Left lung (tissue), 10 donors: ENCODE results near the gene CNDP2. TPM values are rescaled to one million over a fixed set of nuclear protein-coding genes. Genes with fewer than 3 reads are reported as not detected.

Experiments used
- ATAC-seq: fragments of 200-7000 bp; cut with Tn5 transposase; one replicate; pipeline ENCODE4 v1.9.1; 2020; ENCODE audit warnings: moderate library complexity
- DNase-seq, 4 donors: peaks; one replicate each; pipeline ENCODE4 v3.0.0-alpha.2; 2013 to 2020
- H3K27ac ChIP-seq, 2 donors: fragments of 200-600 bp; sonication (generic) in 1 of 2; one replicate each; pipeline versions ENCODE4 v1.5.0 to v1.8.0; 2020 to 2021
- H3K27me3 ChIP-seq, 2 donors: fragments of 200-600 bp; sonication (generic) in 1 of 2; one replicate each; pipeline versions ENCODE4 v1.5.0 to v1.8.0; 2020 to 2021
- H3K36me3 ChIP-seq, 2 donors: fragments of 200-600 bp; sonication (generic) in 1 of 2; one replicate each; pipeline versions ENCODE4 v1.5.0 to v1.8.0; 2020 to 2021
- H3K4me1 ChIP-seq, 2 donors: fragments of 200-600 bp; one replicate each; pipeline ENCODE4 v1.8.0; 2021
- H3K4me3 ChIP-seq, 2 donors: fragments of 200-600 bp; sonication (generic) in 1 of 2; one replicate each; pipeline versions ENCODE4 v1.5.0 to v1.8.0; 2020 to 2021; ENCODE audit warnings: mild to moderate bottlenecking in 1 of 2
- H3K9me3 ChIP-seq, 2 donors: fragments of 200-600 bp; sonication (generic) in 1 of 2; one replicate each; pipeline versions ENCODE4 v1.5.0 to v1.8.0; 2020 to 2021
- intact Hi-C, 2 donors: fragments of 100-400 bp; cut with DNase I; formaldehyde crosslinking; loops; one replicate each; pipeline versions ENCODE4 v1.11.2 to v1.14.2; 2022
- polyA plus RNA-seq, 6 donors: library from polyadenylated mRNA; unstranded; fragments of 120-200 nt; gene quantifications; one replicate each; pipeline ENCODE4 v1.2.1, GENCODE V29; 2013; ENCODE audit not compliant: insufficient read length in 6 of 6
- total RNA-seq, 2 donors: library from RNA; stranded (reverse); fragmentation: NEBNext Ultra II Directional; extraction: Animal tissue kit (Norgen Biotek cat#: 25700); gene quantifications; one replicate each; pipeline ENCODE4 v1.2.1, GENCODE V29; 2021
- TF ChIP-seq, protein P1 (sequence below), 2 donors: fragments of 200-600 bp; sonication (generic) in 1 of 2; IDR thresholded peaks; one replicate each; pipeline versions ENCODE4 v1.5.0 to v1.8.0; 2021; ENCODE audit warnings: antibody characterized with exemption in 2 of 2
- donor health status: DM: no; HTN: yes; CAD: no.
- donor health status: DM: no; HTN: no; CAD: no.

Gene CNDP2
- total and polyA plus RNA-seq, 8 donors, result 108 to 301 (median 129) TPM

DNA sequence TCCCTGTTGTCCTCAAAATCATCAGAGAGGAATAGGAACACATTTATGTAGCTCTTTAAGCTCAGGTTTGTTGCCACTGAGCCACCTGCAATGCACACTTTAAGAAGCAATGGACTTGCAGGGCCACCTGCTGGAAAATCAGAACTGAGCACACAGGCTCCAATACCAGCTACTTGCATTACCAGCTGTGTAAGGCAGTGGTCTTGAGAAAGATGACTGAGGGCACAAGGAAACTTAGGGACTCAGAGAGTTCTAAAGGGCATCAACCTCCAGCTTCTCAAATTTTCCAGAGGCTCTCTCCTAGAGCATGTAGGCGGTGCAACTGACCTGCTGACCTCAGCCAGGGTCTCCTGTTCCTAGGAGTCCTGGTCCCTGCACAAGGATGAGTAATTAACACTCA lies 2.5 kb upstream of the CNDP2 start:
- DNase-seq (peak in 1 of 4 donors; percentile 62), ATAC-seq (no peak)
- H3K9me3 ChIP-seq, result no peaks in the 10 kb centered on the region
- peaks cover 0 to 4% of the 10 kb centered on the region in 2 donors for H3K27me3 ChIP-seq
- TF ChIP-seq, protein P1, sequence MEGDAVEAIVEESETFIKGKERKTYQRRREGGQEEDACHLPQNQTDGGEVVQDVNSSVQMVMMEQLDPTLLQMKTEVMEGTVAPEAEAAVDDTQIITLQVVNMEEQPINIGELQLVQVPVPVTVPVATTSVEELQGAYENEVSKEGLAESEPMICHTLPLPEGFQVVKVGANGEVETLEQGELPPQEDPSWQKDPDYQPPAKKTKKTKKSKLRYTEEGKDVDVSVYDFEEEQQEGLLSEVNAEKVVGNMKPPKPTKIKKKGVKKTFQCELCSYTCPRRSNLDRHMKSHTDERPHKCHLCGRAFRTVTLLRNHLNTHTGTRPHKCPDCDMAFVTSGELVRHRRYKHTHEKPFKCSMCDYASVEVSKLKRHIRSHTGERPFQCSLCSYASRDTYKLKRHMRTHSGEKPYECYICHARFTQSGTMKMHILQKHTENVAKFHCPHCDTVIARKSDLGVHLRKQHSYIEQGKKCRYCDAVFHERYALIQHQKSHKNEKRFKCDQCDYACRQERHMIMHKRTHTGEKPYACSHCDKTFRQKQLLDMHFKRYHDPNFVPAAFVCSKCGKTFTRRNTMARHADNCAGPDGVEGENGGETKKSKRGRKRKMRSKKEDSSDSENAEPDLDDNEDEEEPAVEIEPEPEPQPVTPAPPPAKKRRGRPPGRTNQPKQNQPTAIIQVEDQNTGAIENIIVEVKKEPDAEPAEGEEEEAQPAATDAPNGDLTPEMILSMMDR (IDR thresholded peaks at IDR 0.05), result peak; percentile 43 to 44
- no peak overlapping the region for H3K27ac ChIP-seq
- H3K36me3 ChIP-seq, result no peaks in the 10 kb centered on the region
- H3K4me1 ChIP-seq, result peaks cover 13 to 28% of the 10 kb centered on the region in 2 donors
- no peak overlapping the region for H3K4me3 ChIP-seq
- intact Hi-C loops, result loop anchor here in 1 of 2 donors (5.0 kb wide), 1 partner anchor 141 kb away; no protein-coding TSS in a partner anchor

DNA sequence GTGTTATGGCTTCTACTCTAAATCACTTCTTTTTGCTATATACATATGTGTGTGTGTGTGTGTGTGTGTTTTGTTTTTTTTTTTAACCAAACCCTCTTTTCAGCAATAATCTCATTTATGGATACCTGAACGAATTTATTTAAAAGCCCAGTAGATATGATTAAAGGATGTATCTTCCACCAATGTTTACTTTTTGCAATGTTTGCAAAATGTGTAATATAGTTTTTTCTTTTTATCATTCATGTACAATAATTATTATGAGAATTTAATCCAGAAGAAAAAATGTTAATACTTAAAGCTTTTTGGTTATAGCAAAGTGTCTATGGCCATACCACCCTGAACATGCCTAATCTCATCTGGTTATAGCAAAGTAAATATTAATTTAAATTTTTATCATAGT lies 1.6 kb upstream of the CNDP2 start:
- intact Hi-C loops, result loop anchor here in 1 of 2 donors (5.0 kb wide), 1 partner anchor 142 kb away; no protein-coding TSS in a partner anchor
- no peak for ATAC-seq
- DNase-seq, result no peak
- Histone ChIP-seq H3K27me3 (peaks cover 0 to 1% of the 10 kb centered on the region in 2 donors), H3K36me3 (no peaks in the 10 kb centered on the region), H3K4me3 (no peak overlapping the region), H3K27ac (no peak overlapping the region), H3K4me1 (peaks cover 15 to 35% of the 10 kb centered on the region in 2 donors), H3K9me3 (no peaks in the 10 kb centered on the region)
- TF ChIP-seq, protein P1 (IDR thresholded peaks at IDR 0.05), result no peak

DNA sequence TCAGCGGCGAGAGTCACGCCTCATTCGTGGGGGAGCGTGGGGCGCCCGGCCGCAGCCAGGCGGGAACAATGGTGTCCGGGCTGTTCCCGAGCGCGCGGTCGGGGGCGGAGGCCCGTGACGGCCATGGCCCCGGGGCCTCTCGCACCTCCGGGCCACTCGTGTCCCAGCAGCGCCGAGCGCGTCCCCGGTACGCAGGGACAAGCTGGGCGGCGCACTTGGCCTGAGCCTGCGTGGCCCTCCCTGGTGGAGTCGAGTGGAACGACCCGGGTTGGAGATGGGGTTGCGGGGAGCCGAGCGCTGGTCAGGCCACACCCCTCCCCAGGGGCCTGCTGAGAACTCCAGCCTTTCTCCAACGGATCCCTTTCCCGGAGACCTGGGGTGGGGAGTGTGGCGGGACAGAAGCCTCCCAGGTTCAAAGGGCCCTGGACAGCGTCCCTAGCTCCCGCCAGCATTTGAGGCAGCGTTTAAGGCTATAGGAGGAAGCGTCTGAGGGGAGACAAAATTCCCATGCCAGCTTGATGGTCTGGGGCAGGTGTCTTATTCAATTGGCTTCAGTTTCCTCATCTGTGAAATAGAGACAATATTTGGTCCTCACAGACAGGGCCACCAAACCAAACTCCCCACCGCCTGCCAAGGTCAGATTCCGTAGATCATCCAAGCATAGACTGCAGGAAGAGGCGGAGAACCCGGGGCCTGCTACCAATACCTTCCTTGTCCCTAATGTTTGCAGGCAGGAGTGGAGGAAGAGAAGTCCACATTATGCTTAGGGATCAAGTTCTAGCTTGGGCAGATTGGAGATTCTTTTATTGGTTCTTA lies 553 bp downstream of the CNDP2 start:
- peak; percentile 38 for ATAC-seq
- Histone ChIP-seq H3K27ac (peak overlapping the region; percentile 83 to 95), H3K36me3 (peaks cover 4 to 9% of the 10 kb centered on the region in 2 donors), H3K4me3 (peak overlapping the region; percentile 86 to 99), H3K27me3 (no peaks in the 10 kb centered on the region), H3K4me1 (peaks cover 17 to 45% of the 10 kb centered on the region in 2 donors), H3K9me3 (no peaks in the 10 kb centered on the region)
- intact Hi-C loops, result no loop called here
- peak; percentile 34 to 89 (median 60) for DNase-seq
- TF ChIP-seq, protein P1 (IDR thresholded peaks at IDR 0.05), result peak in 1 of 2 donors; percentile 7

DNA sequence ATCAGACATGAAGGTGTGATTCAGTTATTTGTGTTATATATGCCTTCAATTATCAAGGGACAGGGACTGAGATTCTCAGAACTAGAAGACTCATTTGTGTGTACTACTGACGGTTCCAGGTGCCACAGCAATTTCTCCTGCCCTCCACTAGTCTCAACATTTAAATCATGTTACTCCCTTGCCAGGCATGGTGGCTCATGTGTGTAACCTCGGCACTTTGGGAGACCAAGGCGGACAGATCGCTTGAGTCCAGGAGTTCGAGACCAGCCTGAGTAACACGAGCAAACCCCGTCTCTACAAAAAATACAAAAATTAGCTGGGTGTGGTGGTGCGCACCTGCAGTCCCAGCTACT lies 1.1 kb downstream of the CNDP2 start:
- DNase-seq (no peak), ATAC-seq (no peak)
- H3K4me1 ChIP-seq, result peaks cover 17 to 51% of the 10 kb centered on the region in 2 donors
- TF ChIP-seq, protein P1 (IDR thresholded peaks at IDR 0.05), result no peak
- peak overlapping the region; percentile 83 to 95 for H3K27ac ChIP-seq
- no peaks in the 10 kb centered on the region for H3K27me3 ChIP-seq
- peak overlapping the region in 1 of 2 donors; percentile 99 for H3K4me3 ChIP-seq
- intact Hi-C loops, result no loop called here
- H3K9me3 ChIP-seq, result no peaks in the 10 kb centered on the region
- peaks cover 6 to 15% of the 10 kb centered on the region in 2 donors for H3K36me3 ChIP-seq

DNA sequence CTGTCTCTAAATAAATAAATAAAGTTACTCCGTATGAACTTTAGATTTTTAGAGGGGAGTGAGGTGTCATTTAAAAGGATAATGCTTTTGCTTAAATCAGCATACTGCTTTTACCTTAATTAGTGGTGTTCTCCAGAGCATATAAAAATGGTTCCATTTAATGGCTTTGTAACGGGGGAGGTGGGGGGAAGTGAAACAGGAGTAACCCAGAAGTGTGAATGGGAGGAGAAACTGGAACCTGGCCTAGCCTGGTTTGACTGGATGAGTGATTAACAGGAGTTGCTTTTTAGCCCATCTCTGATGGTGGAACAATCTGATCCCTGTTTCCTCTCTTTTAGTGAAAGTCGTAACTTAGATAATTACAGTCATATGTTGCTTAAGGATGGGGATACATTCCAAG lies 1.6 kb downstream of the CNDP2 start:
- Histone ChIP-seq H3K27me3 (no peaks in the 10 kb centered on the region), H3K36me3 (peaks cover 6 to 20% of the 10 kb centered on the region in 2 donors), H3K4me3 (peak overlapping the region in 1 of 2 donors; percentile 99), H3K4me1 (peaks cover 17 to 54% of the 10 kb centered on the region in 2 donors), H3K9me3 (no peaks in the 10 kb centered on the region), H3K27ac (peak overlapping the region in 1 of 2 donors; percentile 95)
- ATAC-seq, result no peak
- TF ChIP-seq, protein P1 (IDR thresholded peaks at IDR 0.05), result no peak
- intact Hi-C loops, result no loop called here
- no peak for DNase-seq
